ENCODE results near the gene WASHC2C. TPM values are rescaled to one million over a fixed set of nuclear protein-coding genes. Genes with fewer than 3 reads are reported as not detected.
"Not testable (repeated sequence)": the region's sequence is repeated elsewhere in the genome, so short reads cannot be mapped to it uniquely, and the experiment has no call there.

Gene WASHC2C
- total RNA-seq = 10 to 100 TPM; 30.3 to 50.4 (median 33.5) TPM

- Histone ChIP-seq H3K4me1 (peaks cover 0 to 18% (median 0%) of the 10 kb centered on the region in 3 donors), H3K4me3 (peak within 1 kb of the TSS; percentile 43 to 81), H3K27ac (peak within 1 kb of the TSS; percentile 2 to 87 (median 84))
- ATAC-seq = peak; percentile 95
- H3K9me3 ChIP-seq, H3K36me3 ChIP-seq, H3K27me3 ChIP-seq: not testable (repeated sequence)
- TF ChIP-seq POLR2A (IDR thresholded peaks at IDR 0.05) (peak; percentile 43 to 51), POLR2AphosphoS5 (IDR thresholded peaks at IDR 0.05) (peak; percentile 75)
- 0% methylated on average over 3 to 15 of the region's 49 CpGs for WGBS, 2 donors (ENCODE audit: low coverage in 1 of 2)
Observed at GRCh38 chr10:45726703-45727420, at the start of gene WASHC2C. TSS of gene WASHC2C (plus strand) at chr10:45727266. CDS start at chr10:45727318, 52 bp downstream.

GRCh38 chr10:45678467-45678866, 48.6 kb upstream of the WASHC2C start:
- not testable (repeated sequence) for H3K36me3 ChIP-seq, H3K4me1 ChIP-seq, ATAC-seq, H3K9me3 ChIP-seq, H3K27me3 ChIP-seq, H3K4me3 ChIP-seq, H3K27ac ChIP-seq
- WGBS, 2 donors (ENCODE audit: low coverage in 1 of 2) = 77% methylated on average over 3 of the region's 14 CpGs; no CpG with 5 or more reads in 1 of the 2 donors

GRCh38 chr10:45710200-45710796, 16.8 kb upstream of the WASHC2C start:
- WGBS, 2 donors (ENCODE audit: low coverage in 1 of 2) = 24 to 27% methylated on average over 2 of the region's 3 CpGs
- not testable (repeated sequence) for H3K27me3 ChIP-seq, H3K4me1 ChIP-seq, H3K36me3 ChIP-seq, ATAC-seq, H3K4me3 ChIP-seq, H3K9me3 ChIP-seq, H3K27ac ChIP-seq

- H3K27me3 ChIP-seq, H3K27ac ChIP-seq, H3K9me3 ChIP-seq, H3K4me3 ChIP-seq, H3K4me1 ChIP-seq, H3K36me3 ChIP-seq, ATAC-seq: not testable (repeated sequence)
- WGBS, 2 donors (ENCODE audit: low coverage in 1 of 2) = 78 to 88% methylated on average over 1 of the region's 5 CpGs
Observed at GRCh38 chr10:45711223-45711622, 15.8 kb upstream of the WASHC2C start.

- not testable (repeated sequence) for ATAC-seq, H3K27ac ChIP-seq, H3K4me3 ChIP-seq, H3K36me3 ChIP-seq, H3K4me1 ChIP-seq, H3K27me3 ChIP-seq, H3K9me3 ChIP-seq
- 43 to 55% methylated on average over 2 to 3 of the region's 3 CpGs for WGBS, 2 donors (ENCODE audit: low coverage in 1 of 2)
Observed at GRCh38 chr10:45717053-45717452, 10.0 kb upstream of the WASHC2C start.

- not testable (repeated sequence) for ATAC-seq, H3K27me3 ChIP-seq, H3K36me3 ChIP-seq, H3K27ac ChIP-seq, H3K4me1 ChIP-seq, H3K4me3 ChIP-seq, H3K9me3 ChIP-seq
- 58 to 80% methylated on average over 1 of the region's 1 CpG for WGBS, 2 donors (ENCODE audit: low coverage in 1 of 2)
Observed at GRCh38 chr10:45717642-45718041, 9.4 kb upstream of the WASHC2C start.

GRCh38 chr10:45721503-45721902, 5.6 kb upstream of the WASHC2C start:
- not testable (repeated sequence) for H3K27me3 ChIP-seq, ATAC-seq, H3K27ac ChIP-seq, H3K36me3 ChIP-seq, H3K9me3 ChIP-seq, H3K4me1 ChIP-seq, H3K4me3 ChIP-seq
- WGBS, 2 donors (ENCODE audit: low coverage in 1 of 2) = 46 to 71% methylated on average over 4 to 7 of the region's 10 CpGs

- H3K36me3 ChIP-seq, H3K27me3 ChIP-seq, H3K27ac ChIP-seq, ATAC-seq, H3K9me3 ChIP-seq, H3K4me3 ChIP-seq: not testable (repeated sequence)
- H3K4me1 ChIP-seq = peaks cover 0 to 18% (median 0%) of the 10 kb centered on the region in 3 donors
- WGBS, 2 donors (ENCODE audit: low coverage in 1 of 2) = 83 to 93% methylated on average over 10 to 11 of the region's 11 CpGs
Observed at GRCh38 chr10:45723851-45724250, 3.2 kb upstream of the WASHC2C start.

- not testable (repeated sequence) for H3K9me3 ChIP-seq, H3K27me3 ChIP-seq, H3K36me3 ChIP-seq
- peaks cover 0 to 18% (median 0%) of the 10 kb centered on the region in 3 donors for H3K4me1 ChIP-seq
- peak overlapping the region; percentile 2 to 87 (median 84) for H3K27ac ChIP-seq
- ATAC-seq = peak; percentile 70
- 8% methylated on average over 2 of the region's 45 CpGs; no CpG with 5 or more reads in 1 of the 2 donors for WGBS, 2 donors (ENCODE audit: low coverage in 1 of 2)
- H3K4me3 ChIP-seq = peak overlapping the region; percentile 43 to 81
Observed at GRCh38 chr10:45727421-45727965, 427 bp downstream of the WASHC2C start.

- not testable (repeated sequence) for H3K4me1 ChIP-seq, H3K9me3 ChIP-seq, ATAC-seq, H3K27me3 ChIP-seq, H3K4me3 ChIP-seq, H3K27ac ChIP-seq
- peaks cover 0 to 42% of the 10 kb centered on the region in 2 donors for H3K36me3 ChIP-seq
- 100% methylated on average over 1 of the region's 2 CpGs; no CpG with 5 or more reads in 1 of the 2 donors for WGBS, 2 donors (ENCODE audit: low coverage in 1 of 2)
Observed at GRCh38 chr10:45734449-45734848, 7.4 kb downstream of the WASHC2C start.

- not testable (repeated sequence) for ATAC-seq, H3K9me3 ChIP-seq, H3K27ac ChIP-seq, H3K4me1 ChIP-seq, H3K4me3 ChIP-seq, H3K27me3 ChIP-seq
- peaks cover 0 to 43% of the 10 kb centered on the region in 2 donors for H3K36me3 ChIP-seq
- WGBS, 2 donors (ENCODE audit: low coverage in 1 of 2) = no CpG with 5 or more reads among the region's 1 CpG
Observed at GRCh38 chr10:45734867-45735266, 7.8 kb downstream of the WASHC2C start.

- not testable (repeated sequence) for H3K27me3 ChIP-seq, H3K4me3 ChIP-seq, ATAC-seq, H3K4me1 ChIP-seq, H3K27ac ChIP-seq, H3K9me3 ChIP-seq
- H3K36me3 ChIP-seq = peaks cover 0 to 53% of the 10 kb centered on the region in 2 donors
- WGBS, 2 donors (ENCODE audit: low coverage in 1 of 2) = 81% methylated on average over 5 of the region's 7 CpGs; no CpG with 5 or more reads in 1 of the 2 donors
Observed at GRCh38 chr10:45741559-45741958, 14.5 kb downstream of the WASHC2C start.

- peaks cover 0 to 56% of the 10 kb centered on the region in 2 donors for H3K36me3 ChIP-seq
- not testable (repeated sequence) for H3K27ac ChIP-seq, H3K4me3 ChIP-seq, ATAC-seq, H3K4me1 ChIP-seq, H3K9me3 ChIP-seq, H3K27me3 ChIP-seq
- no CpG with 5 or more reads among the region's 7 CpGs for WGBS, 2 donors (ENCODE audit: low coverage in 1 of 2)
Observed at GRCh38 chr10:45742014-45742413, 14.9 kb downstream of the WASHC2C start.

Data from gastroesophageal sphincter (tissue), 4 donors.